ENCODE measurements around the gene GAK. TPM values are rescaled to one million over a fixed set of nuclear protein-coding genes. Genes with fewer than 3 reads are reported as not detected.
A peak's percentile ranks its signal among the peaks of the same experiment; 100 is the strongest.

The GAK gene
- total RNA-seq, 4 donors from 2014 or later = 34.9 to 48.3 (median 44.5) TPM

- H3K36me3 ChIP-seq = peaks cover 0 to 9% of the 10 kb centered on the region in 2 donors
Observed at GRCh38 chr4:952881-953573, 20.9 kb upstream of the GAK start.

GRCh38 chr4:951594-952468 lies 19.7 kb upstream of the GAK start:
- TF ChIP-seq POLR2A (IDR thresholded peaks at IDR 0.05) = no peak
- TF ChIP-seq CTCF (IDR thresholded peaks at IDR 0.05 in 4 of 5, conservative IDR thresholded peaks at IDR 0.05 in 1 of 5) = no peak
- in situ Hi-C loops (cut with MboI; ENCODE audit: low sequenced_read_pairs in 4 of 4) = no loop called here
- ATAC-seq (no peak), DNase-seq (peak in 1 of 2 donors; percentile 4)
- Histone ChIP-seq H3K36me3 (peaks cover 0 to 9% of the 10 kb centered on the region in 2 donors), H3K4me3 (no peak overlapping the region), H3K4me1 (no peaks in the 10 kb centered on the region), H3K27me3 (no peaks in the 10 kb centered on the region), H3K27ac (no peak overlapping the region), H3K9me3 (no peaks in the 10 kb centered on the region)
- intact Hi-C loops (cut with DNase I; ENCODE audit: low total_unique reads) = no loop called here

More at GRCh38 chr4:952881-953573, 20.9 kb upstream of the GAK start:
- no peak for TF ChIP-seq CTCF (IDR thresholded peaks at IDR 0.05 in 4 of 5, conservative IDR thresholded peaks at IDR 0.05 in 1 of 5)
- TF ChIP-seq POLR2A (IDR thresholded peaks at IDR 0.05) = no peak
- no peak for ATAC-seq
- Histone ChIP-seq H3K4me1 (no peaks in the 10 kb centered on the region), H3K4me3 (no peak overlapping the region), H3K9me3 (no peaks in the 10 kb centered on the region), H3K27me3 (no peaks in the 10 kb centered on the region), H3K27ac (no peak overlapping the region)
- intact Hi-C loops (cut with DNase I; ENCODE audit: low total_unique reads) (no loop called here), in situ Hi-C loops (cut with MboI; ENCODE audit: low sequenced_read_pairs in 4 of 4) (no loop called here)
- peak in 1 of 2 donors; percentile 9 for DNase-seq

- in situ Hi-C loops (cut with MboI; ENCODE audit: low sequenced_read_pairs in 4 of 4) = no loop called here
- H3K27me3 ChIP-seq = no peaks in the 10 kb centered on the region
- no peak overlapping the region for H3K27ac ChIP-seq
- peaks cover 0 to 9% of the 10 kb centered on the region in 2 donors for H3K36me3 ChIP-seq
- H3K9me3 ChIP-seq = no peaks in the 10 kb centered on the region
- no peak overlapping the region for H3K4me3 ChIP-seq
- H3K4me1 ChIP-seq = no peaks in the 10 kb centered on the region
- DNase-seq (peak in 1 of 2 donors; percentile 22), ATAC-seq (peak in 1 of 2 donors; percentile 24)
- intact Hi-C loops (cut with DNase I; ENCODE audit: low total_unique reads) = no loop called here
- TF ChIP-seq CTCF (IDR thresholded peaks at IDR 0.05 in 4 of 5, conservative IDR thresholded peaks at IDR 0.05 in 1 of 5) = no peak
- TF ChIP-seq POLR2A (IDR thresholded peaks at IDR 0.05) = no peak
Observed at GRCh38 chr4:951186-951585, 19.1 kb upstream of the GAK start.

- Histone ChIP-seq H3K27me3 (no peaks in the 10 kb centered on the region), H3K4me3 (no peak overlapping the region), H3K9me3 (no peaks in the 10 kb centered on the region), H3K27ac (no peak overlapping the region), H3K4me1 (no peaks in the 10 kb centered on the region), H3K36me3 (peaks cover 0 to under 1% of the 10 kb centered on the region in 2 donors)
- no peak for TF ChIP-seq CTCF (IDR thresholded peaks at IDR 0.05 in 4 of 5, conservative IDR thresholded peaks at IDR 0.05 in 1 of 5)
- no peak for TF ChIP-seq POLR2A (IDR thresholded peaks at IDR 0.05)
- in situ Hi-C loops (cut with MboI; ENCODE audit: low sequenced_read_pairs in 4 of 4) = no loop called here
- ATAC-seq (no peak), DNase-seq (peak in 1 of 2 donors; percentile 9)
- intact Hi-C loops (cut with DNase I; ENCODE audit: low total_unique reads) = no loop called here
Observed at GRCh38 chr4:950136-951020, 18.3 kb upstream of the GAK start.

Measured in gastrocnemius medialis (tissue), 4 donors.